Lower leg skin (tissue), 4 donors: Measurements from ENCODE around the gene WDR81. TPM values are rescaled to one million over a fixed set of nuclear protein-coding genes. Genes with fewer than 3 reads are reported as not detected.
"Not testable (repeated sequence)": the region's sequence is repeated elsewhere in the genome, so short reads cannot be mapped to it uniquely, and the experiment has no call there.

Source experiments
- DNase-seq, 2 donors: peaks; one replicate each; pipeline ENCODE4 v3.0.0-alpha.2; 2019; ENCODE audit warnings: low spot score in 2 of 2
- H3K4me3 ChIP-seq: fragments of 200-600 bp; sonication (generic); 2 replicates; pipeline ENCODE4 v1.5.1; 2017; ENCODE audit warnings: mild to moderate bottlenecking, low read depth; ENCODE audit not compliant: poor library complexity, severe bottlenecking
- POLR2A ChIP-seq, 2 donors: fragments of 450-650 bp; IDR thresholded peaks; one replicate each; pipeline ENCODE4 v1.6.1; 2016 to 2017; ENCODE audit warnings: antibody characterized with exemption in 2 of 2, mild to moderate bottlenecking in 1 of 2, moderate library complexity in 1 of 2
- WGBS, 2 donors: methylation state at CpG; one replicate each; pipeline ENCODE4 v1.1.5; 2018; 5-methylcytosine and 5-hydroxymethylcytosine counted together
- intact Hi-C: fragments of 100-400 bp; cut with DNase I; formaldehyde crosslinking; loops from one replicate; pipeline ENCODE4 v1.15.0; 2023; ENCODE audit warnings: low total_unique reads
- total RNA-seq, 4 donors: library from RNA; depleted of rRNA; stranded (reverse); fragments of >200 nt; gene quantifications; one replicate each; pipeline ENCODE4 v1.1.0, GENCODE V29; 2016
- TF ChIP-seq, protein P1 (sequence below), 3 donors: fragments of 450-650 bp; IDR thresholded peaks; one replicate each; pipeline ENCODE4 v1.5.1; 2016; ENCODE audit warnings: antibody characterized with exemption in 3 of 3, mild to moderate bottlenecking in 3 of 3, moderate library complexity in 2 of 3

WDR81 gene
- total RNA-seq, 4 donors from 2014 or later, result 42.9 to 64.4 (median 49.2) TPM

DNA sequence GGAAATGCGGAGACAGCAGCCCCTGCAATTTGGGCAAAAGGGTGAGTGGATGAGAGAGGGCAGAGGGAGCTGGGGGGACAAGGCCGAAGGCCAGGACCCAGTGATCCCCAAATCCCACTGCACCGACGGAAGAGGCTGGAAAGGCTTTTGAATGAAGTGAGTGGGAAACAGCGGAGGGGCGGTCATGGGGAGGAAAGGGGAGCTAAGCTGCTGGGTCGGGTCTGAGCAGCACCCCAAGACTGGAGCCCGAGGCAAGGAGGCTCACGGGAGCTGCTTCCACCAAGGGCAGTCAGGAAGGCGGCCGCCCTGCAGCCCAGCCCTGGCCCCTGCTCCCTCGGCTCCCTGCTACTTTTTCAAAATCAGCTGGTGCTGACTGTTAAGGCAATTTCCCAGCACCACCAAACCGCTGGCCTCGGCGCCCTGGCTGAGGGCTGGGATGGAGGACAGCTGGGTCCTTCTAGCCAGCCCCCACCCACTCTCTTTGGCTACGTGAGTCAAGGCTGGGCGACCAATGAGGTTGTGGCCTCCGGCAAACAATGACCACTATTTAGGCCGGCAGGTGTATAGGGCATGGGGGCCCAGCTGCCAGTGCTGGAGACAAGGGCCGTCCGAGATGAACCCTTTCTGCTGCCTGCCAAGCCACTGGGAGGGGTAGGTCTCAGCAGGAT, 37.9 kb downstream of the WDR81 start:
- intact Hi-C loops, result no loop called here
- DNase-seq, result no peak
- peak overlapping the region; percentile 4 for H3K4me3 ChIP-seq
- 43 to 52% methylated on average over 14 to 20 of the region's 21 CpGs for WGBS, 2 donors
- no peak for TF ChIP-seq POLR2A (IDR thresholded peaks at IDR 0.05)
- TF ChIP-seq, protein P1, sequence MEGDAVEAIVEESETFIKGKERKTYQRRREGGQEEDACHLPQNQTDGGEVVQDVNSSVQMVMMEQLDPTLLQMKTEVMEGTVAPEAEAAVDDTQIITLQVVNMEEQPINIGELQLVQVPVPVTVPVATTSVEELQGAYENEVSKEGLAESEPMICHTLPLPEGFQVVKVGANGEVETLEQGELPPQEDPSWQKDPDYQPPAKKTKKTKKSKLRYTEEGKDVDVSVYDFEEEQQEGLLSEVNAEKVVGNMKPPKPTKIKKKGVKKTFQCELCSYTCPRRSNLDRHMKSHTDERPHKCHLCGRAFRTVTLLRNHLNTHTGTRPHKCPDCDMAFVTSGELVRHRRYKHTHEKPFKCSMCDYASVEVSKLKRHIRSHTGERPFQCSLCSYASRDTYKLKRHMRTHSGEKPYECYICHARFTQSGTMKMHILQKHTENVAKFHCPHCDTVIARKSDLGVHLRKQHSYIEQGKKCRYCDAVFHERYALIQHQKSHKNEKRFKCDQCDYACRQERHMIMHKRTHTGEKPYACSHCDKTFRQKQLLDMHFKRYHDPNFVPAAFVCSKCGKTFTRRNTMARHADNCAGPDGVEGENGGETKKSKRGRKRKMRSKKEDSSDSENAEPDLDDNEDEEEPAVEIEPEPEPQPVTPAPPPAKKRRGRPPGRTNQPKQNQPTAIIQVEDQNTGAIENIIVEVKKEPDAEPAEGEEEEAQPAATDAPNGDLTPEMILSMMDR (IDR thresholded peaks at IDR 0.05), result no peak

DNA sequence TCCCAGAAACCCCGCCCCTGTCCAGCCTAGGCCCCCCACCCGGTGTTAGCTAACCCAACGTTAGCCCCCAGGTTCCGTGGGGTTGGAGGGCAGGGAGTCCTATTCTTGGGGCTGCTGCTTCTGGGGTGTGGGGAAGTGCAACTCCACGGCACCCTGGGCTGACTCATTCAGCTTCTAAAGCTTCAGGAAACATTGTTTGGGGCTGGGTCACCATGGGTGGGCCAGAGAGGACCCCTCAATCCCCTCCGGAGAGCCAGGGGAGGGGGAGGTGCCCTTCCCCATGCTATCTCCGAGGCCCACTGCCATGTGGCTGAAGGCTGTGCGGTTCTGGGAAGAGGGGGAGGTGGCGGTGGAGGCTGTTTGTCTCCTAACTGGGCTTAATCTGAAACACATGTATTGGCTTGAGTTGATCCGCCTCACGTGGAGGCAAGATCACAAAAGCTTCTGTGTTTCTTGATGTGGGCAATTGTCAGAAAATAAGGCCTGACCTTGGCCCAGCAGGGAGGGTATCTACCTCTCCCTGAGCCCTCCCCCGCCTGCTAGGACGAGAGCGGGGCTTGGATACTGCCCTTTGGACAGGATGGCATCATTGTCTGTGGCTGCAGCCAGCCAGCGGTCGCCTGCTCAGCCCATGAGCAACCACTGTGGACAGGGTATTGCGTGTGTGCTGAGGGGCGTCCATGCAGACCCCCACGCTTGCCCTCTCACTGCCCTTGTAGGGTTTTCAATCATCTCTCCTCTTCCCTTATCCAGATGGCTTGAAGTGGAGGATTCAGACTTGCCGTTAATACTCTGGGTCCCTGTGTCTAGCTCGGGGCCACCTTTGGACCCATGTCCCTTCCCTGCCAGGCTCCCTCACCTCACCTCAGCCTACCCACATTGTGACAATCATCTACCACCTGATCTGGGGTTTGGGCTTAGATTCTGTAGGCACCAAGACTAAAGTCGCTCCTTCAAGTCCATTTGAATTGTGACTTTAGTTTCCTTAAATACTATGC, 38.7 kb downstream of the WDR81 start:
- 26 to 41% methylated on average over 20 to 22 of the region's 22 CpGs for WGBS, 2 donors
- intact Hi-C loops, result no loop called here
- no peak for TF ChIP-seq POLR2A (IDR thresholded peaks at IDR 0.05)
- TF ChIP-seq, protein P1 (IDR thresholded peaks at IDR 0.05), result no peak
- peak overlapping the region; percentile 4 for H3K4me3 ChIP-seq
- DNase-seq, result peak; percentile 82 to 94

DNA sequence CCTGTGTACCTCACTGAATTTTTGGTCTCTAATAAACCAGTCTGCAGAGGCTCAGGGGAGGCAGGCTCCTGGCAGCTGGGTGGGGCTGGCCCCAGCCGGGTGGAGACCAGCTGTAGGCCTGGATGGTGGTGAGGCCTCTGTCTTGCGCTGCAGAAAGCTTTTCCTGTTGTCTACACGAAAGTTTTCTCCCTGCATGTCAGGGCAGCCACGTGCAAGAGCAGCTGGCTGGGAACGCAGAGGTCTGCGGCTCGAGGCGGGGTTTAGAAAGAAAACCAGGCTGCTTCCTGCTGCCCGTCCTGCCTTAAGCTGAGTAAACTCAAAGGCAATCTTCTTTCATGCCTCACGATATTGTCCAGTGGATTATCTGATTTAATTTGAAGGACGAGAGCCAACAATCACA, 39.8 kb downstream of the WDR81 start:
- WGBS, 2 donors, result 1 to 7% methylated on average over 11 of the region's 11 CpGs
- H3K4me3 ChIP-seq, result no peak overlapping the region
- TF ChIP-seq, protein P1 (IDR thresholded peaks at IDR 0.05), result no peak
- TF ChIP-seq POLR2A (IDR thresholded peaks at IDR 0.05), result no peak
- peak; percentile 91 to 96 for DNase-seq
- intact Hi-C loops, result no loop called here

DNA sequence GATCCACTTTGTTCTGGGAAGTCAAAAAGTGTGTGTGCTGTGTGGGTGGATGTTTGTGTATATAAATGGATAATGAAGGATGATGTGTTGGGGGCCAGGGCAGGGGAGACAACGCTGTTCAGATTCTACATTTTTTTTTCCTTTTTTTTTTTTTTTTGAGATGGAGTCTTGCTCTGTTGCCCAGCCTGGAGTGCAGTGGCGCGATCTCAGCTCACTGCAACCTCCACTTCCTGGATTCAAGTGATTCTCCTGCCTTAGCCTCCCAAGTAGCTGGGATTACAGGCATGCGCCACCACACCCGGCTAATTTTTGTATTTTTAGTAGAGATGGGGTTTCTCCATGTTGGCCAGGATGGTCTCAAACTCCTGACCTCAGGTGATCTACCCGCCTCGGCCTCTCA, 40.2 kb downstream of the WDR81 start:
- 78 to 81% methylated on average over 7 of the region's 7 CpGs for WGBS, 2 donors
- H3K4me3 ChIP-seq, intact Hi-C loops, DNase-seq: not testable (repeated sequence)

GRCh38 chr17:1765576-1765975, 41.1 kb downstream of the WDR81 start:
- H3K4me3 ChIP-seq, result no peak overlapping the region
- WGBS, 2 donors, result 83 to 84% methylated on average over 3 of the region's 3 CpGs
- TF ChIP-seq POLR2A (IDR thresholded peaks at IDR 0.05), result no peak
- TF ChIP-seq, protein P1 (IDR thresholded peaks at IDR 0.05), result no peak
- intact Hi-C loops, result no loop called here
- no peak for DNase-seq
